A673 (cell line): ENCODE results near the gene SAP30.

Experiments
- CTCF ChIP-seq: fragments of 300-800, 200-600 bp; sonication (generic); conservative IDR thresholded peaks from 2 replicates; pipeline ENCODE4 v1.5.1; 2017; ENCODE audit warnings: low read depth, mild to moderate bottlenecking, antibody characterized with exemption, low read length, moderate library complexity, mixed read lengths
- EZH2 ChIP-seq: fragments of 200-600 bp; sonication (generic); IDR thresholded peaks from 2 replicates; pipeline ENCODE4 v1.6.1; 2017; ENCODE audit warnings: borderline replicate concordance, low read depth, mild to moderate bottlenecking, mixed read lengths, antibody characterized with exemption, low read length; ENCODE audit not compliant: poor library complexity, severe bottlenecking

GRCh38 chr4:173367285-173367684 is 3.5 kb upstream of the SAP30 start:
- TF ChIP-seq CTCF, result no peak
- TF ChIP-seq EZH2, result no peak
